ENCODE data around the gene ARHGAP32. TPM values are rescaled to one million over a fixed set of nuclear protein-coding genes. Genes with fewer than 3 reads are reported as not detected.

Gene ARHGAP32
- total RNA-seq, 6 donors from 2014 or later: 19.9 to 51.3 (median 29.5) TPM

GRCh38 chr11:129089279-129089678 lies 102.8 kb downstream of the ARHGAP32 start:
- Histone ChIP-seq H3K4me3 (no peak overlapping the region), H3K27ac (no peak overlapping the region), H3K4me1 (no peaks in the 10 kb centered on the region), H3K27me3 (no peaks in the 10 kb centered on the region), H3K9me3 (peaks cover 3 to 8% (median 6%) of the 10 kb centered on the region in 4 donors), H3K36me3 (peaks cover 0 to 2% (median 0%) of the 10 kb centered on the region in 4 donors)
- DNase-seq (no peak), ATAC-seq (ENCODE audit: low FRiP score in 2 of 2) (no peak)
- 79 to 87% methylated on average over 5 of the region's 5 CpGs for WGBS, 2 donors
- TF ChIP-seq POLR2A (IDR thresholded peaks at IDR 0.05): no peak
- no peak for TF ChIP-seq EP300 (IDR thresholded peaks at IDR 0.05)
- no peak for TF ChIP-seq CTCF (IDR thresholded peaks at IDR 0.05)
- no peak for TF ChIP-seq POLR2AphosphoS5 (IDR thresholded peaks at IDR 0.05)

DNA sequence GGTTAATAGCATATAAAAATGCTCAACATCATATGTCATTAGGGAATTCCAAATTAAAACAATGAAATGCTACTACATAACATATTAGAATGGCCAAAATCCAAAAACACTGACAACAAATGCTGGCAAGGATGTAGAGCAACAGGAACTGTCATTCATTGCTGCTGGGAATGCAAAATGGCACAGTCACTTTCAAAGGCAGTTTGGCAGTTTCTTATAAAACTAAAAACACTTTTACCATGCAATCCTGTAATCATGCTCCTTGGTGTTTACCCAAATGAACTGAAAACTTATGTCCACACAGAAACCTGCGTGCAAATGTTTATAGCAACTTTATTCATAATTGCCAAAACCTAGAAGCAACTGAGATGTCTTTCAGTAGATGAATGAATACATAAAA lies 105.1 kb downstream of the ARHGAP32 start:
- 65 to 85% methylated on average over 1 of the region's 1 CpG for WGBS, 2 donors
- Histone ChIP-seq H3K36me3 (no peaks in the 10 kb centered on the region), H3K27ac (no peak overlapping the region), H3K4me3 (no peak overlapping the region), H3K27me3 (no peaks in the 10 kb centered on the region), H3K4me1 (no peaks in the 10 kb centered on the region), H3K9me3 (peaks cover 8 to 16% (median 12%) of the 10 kb centered on the region in 4 donors)
- DNase-seq (no peak), ATAC-seq (ENCODE audit: low FRiP score in 2 of 2) (no peak)
- no peak for TF ChIP-seq CTCF (IDR thresholded peaks at IDR 0.05)
- TF ChIP-seq EP300 (IDR thresholded peaks at IDR 0.05): no peak
- TF ChIP-seq POLR2AphosphoS5 (IDR thresholded peaks at IDR 0.05): no peak
- no peak for TF ChIP-seq POLR2A (IDR thresholded peaks at IDR 0.05)

- WGBS, 2 donors: 73 to 85% methylated on average over 4 to 5 of the region's 5 CpGs
- no peak overlapping the region for H3K4me3 ChIP-seq
Observed at GRCh38 chr11:129077191-129077590, 114.9 kb downstream of the ARHGAP32 start.

GRCh38 chr11:129075757-129076156 lies 116.4 kb downstream of the ARHGAP32 start:
- no peak overlapping the region for H3K27ac ChIP-seq
- no peaks in the 10 kb centered on the region for H3K27me3 ChIP-seq
- ATAC-seq (ENCODE audit: low FRiP score in 2 of 2) (no peak), DNase-seq (no peak)
- no peaks in the 10 kb centered on the region for H3K4me1 ChIP-seq
- no peaks in the 10 kb centered on the region for H3K36me3 ChIP-seq
- H3K4me3 ChIP-seq: no peak overlapping the region
- H3K9me3 ChIP-seq: no peaks in the 10 kb centered on the region
- TF ChIP-seq EP300 (IDR thresholded peaks at IDR 0.05): no peak
- no peak for TF ChIP-seq CTCF (IDR thresholded peaks at IDR 0.05)
- WGBS, 2 donors: 85 to 89% methylated on average over 7 of the region's 7 CpGs

More at GRCh38 chr11:129077191-129077590, 114.9 kb downstream of the ARHGAP32 start:
- TF ChIP-seq CTCF (IDR thresholded peaks at IDR 0.05) (no peak), POLR2A (IDR thresholded peaks at IDR 0.05) (no peak), EP300 (IDR thresholded peaks at IDR 0.05) (no peak), POLR2AphosphoS5 (IDR thresholded peaks at IDR 0.05) (no peak)
- no peaks in the 10 kb centered on the region for H3K9me3 ChIP-seq
- H3K27ac ChIP-seq: no peak overlapping the region
- ATAC-seq (ENCODE audit: low FRiP score in 2 of 2): no peak
- H3K4me1 ChIP-seq: no peaks in the 10 kb centered on the region
- DNase-seq: no peak
- H3K36me3 ChIP-seq: no peaks in the 10 kb centered on the region
- no peaks in the 10 kb centered on the region for H3K27me3 ChIP-seq

DNA sequence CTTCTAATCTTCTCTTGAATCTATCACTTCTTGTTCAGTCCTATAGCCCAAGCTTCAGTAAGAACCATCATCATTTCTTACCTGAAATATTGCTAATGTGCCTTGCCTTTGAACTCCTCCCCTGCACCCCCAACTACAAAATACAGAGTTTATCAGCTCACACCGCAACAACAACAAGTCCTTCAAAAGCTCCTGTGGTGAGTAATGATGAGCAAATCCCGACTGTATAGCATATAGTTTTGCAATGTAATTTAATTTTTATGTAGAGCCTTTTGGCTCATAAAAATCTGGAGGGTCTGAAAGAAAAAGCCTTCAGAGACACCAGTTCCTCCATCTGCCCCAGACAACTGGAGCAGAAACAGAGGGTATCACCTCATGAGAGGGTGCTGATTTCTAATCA lies 124.7 kb downstream of the ARHGAP32 start:
- DNase-seq (no peak), ATAC-seq (ENCODE audit: low FRiP score in 2 of 2) (no peak)
- Histone ChIP-seq H3K4me1 (no peaks in the 10 kb centered on the region), H3K4me3 (no peak overlapping the region), H3K27ac (no peak overlapping the region), H3K9me3 (no peaks in the 10 kb centered on the region), H3K27me3 (no peaks in the 10 kb centered on the region), H3K36me3 (peaks cover 0 to 12% (median 4%) of the 10 kb centered on the region in 4 donors)
- 87 to 96% methylated on average over 2 of the region's 2 CpGs for WGBS, 2 donors
- no peak for TF ChIP-seq POLR2A (IDR thresholded peaks at IDR 0.05)
- TF ChIP-seq POLR2AphosphoS5 (IDR thresholded peaks at IDR 0.05): no peak
- no peak for TF ChIP-seq CTCF (IDR thresholded peaks at IDR 0.05)
- TF ChIP-seq EP300 (IDR thresholded peaks at IDR 0.05): no peak

Measured in upper lobe of left lung (tissue), 6 donors.